Lower lobe of right lung (tissue), 2 donors: Measurements from ENCODE around the gene ASPDH. TPM values are rescaled to one million over a fixed set of nuclear protein-coding genes. Genes with fewer than 3 reads are reported as not detected.

Source experiments
- ATAC-seq, 2 donors: fragments of 200-7000 bp; cut with Tn5 transposase; one replicate each; pipeline ENCODE4 v1.9.1; 2020 to 2022; ENCODE audit warnings: mild to moderate bottlenecking in 2 of 2, moderate library complexity in 2 of 2
- DNase-seq: peaks from one replicate; pipeline ENCODE4 v3.0.0-alpha.2; 2020
- H3K27ac ChIP-seq: fragments of 200-600 bp; one replicate; pipeline ENCODE4 v1.8.0; 2022
- H3K27me3 ChIP-seq: fragments of 200-600 bp; one replicate; pipeline ENCODE4 v1.8.0; 2022; ENCODE audit warnings: low read depth
- H3K36me3 ChIP-seq: fragments of 200-600 bp; one replicate; pipeline ENCODE4 v1.8.0; 2022; ENCODE audit warnings: mild to moderate bottlenecking
- H3K4me1 ChIP-seq: fragments of 200-600 bp; one replicate; pipeline ENCODE4 v1.8.0; 2022
- H3K4me3 ChIP-seq: fragments of 200-600 bp; one replicate; pipeline ENCODE4 v1.8.0; 2022; ENCODE audit warnings: mild to moderate bottlenecking
- H3K9me3 ChIP-seq: fragments of 200-600 bp; one replicate; pipeline ENCODE4 v1.8.0; 2022
- intact Hi-C: fragments of 100-400 bp; cut with DNase I; formaldehyde crosslinking; loops from one replicate; pipeline ENCODE4 v1.11.0; 2022
- total RNA-seq: library from RNA; stranded (reverse); fragmentation: NEBNext Ultra II Directional; extraction: Animal tissue kit (Norgen Biotek cat#: 25700); gene quantifications from one replicate; pipeline ENCODE4 v1.2.1, GENCODE V29; 2021
- TF ChIP-seq, protein P1 (sequence below): fragments of 200-600 bp; IDR thresholded peaks from one replicate; pipeline ENCODE4 v1.8.0; 2022; ENCODE audit warnings: antibody characterized with exemption, mild to moderate bottlenecking
- donor health status: DM: no; HTN: yes; CAD: no; lungs with severe emphysema.

Gene ASPDH
- total RNA-seq, 1 donor from 2014 or later = not detected

DNA sequence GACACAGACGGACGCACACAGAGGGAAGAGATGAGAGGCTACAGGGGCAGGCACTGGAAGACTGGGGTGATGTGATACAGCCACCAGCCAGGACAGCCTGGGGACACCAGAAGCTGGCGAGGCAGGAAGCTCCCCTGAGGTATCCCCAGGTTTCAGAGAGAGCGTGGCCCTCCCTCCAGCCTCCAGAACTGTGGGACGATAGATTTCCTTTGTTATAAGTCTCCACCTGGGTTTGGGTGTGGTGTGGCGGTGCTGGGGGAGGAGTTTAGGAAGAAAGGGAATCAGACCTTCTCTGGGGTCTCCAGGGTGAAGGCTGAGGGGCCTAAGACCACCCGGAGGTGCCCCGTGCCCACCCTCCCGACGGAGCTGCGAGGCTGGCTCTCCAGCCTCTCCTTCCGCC lies 2.7 kb upstream of the ASPDH start:
- ATAC-seq (no peak), DNase-seq (peak; percentile 9)
- Histone ChIP-seq H3K27ac (no peak overlapping the region), H3K4me3 (no peak overlapping the region), H3K9me3 (no peaks in the 10 kb centered on the region), H3K36me3 (no peaks in the 10 kb centered on the region), H3K4me1 (no peaks in the 10 kb centered on the region), H3K27me3 (peaks cover 8% of the 10 kb centered on the region)
- TF ChIP-seq, protein P1, sequence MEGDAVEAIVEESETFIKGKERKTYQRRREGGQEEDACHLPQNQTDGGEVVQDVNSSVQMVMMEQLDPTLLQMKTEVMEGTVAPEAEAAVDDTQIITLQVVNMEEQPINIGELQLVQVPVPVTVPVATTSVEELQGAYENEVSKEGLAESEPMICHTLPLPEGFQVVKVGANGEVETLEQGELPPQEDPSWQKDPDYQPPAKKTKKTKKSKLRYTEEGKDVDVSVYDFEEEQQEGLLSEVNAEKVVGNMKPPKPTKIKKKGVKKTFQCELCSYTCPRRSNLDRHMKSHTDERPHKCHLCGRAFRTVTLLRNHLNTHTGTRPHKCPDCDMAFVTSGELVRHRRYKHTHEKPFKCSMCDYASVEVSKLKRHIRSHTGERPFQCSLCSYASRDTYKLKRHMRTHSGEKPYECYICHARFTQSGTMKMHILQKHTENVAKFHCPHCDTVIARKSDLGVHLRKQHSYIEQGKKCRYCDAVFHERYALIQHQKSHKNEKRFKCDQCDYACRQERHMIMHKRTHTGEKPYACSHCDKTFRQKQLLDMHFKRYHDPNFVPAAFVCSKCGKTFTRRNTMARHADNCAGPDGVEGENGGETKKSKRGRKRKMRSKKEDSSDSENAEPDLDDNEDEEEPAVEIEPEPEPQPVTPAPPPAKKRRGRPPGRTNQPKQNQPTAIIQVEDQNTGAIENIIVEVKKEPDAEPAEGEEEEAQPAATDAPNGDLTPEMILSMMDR = no peak
- intact Hi-C loops = no loop called here

- DNase-seq (peak; percentile 35), ATAC-seq (no peak)
- H3K9me3 ChIP-seq = no peaks in the 10 kb centered on the region
- H3K36me3 ChIP-seq = no peaks in the 10 kb centered on the region
- H3K4me3 ChIP-seq = no peak overlapping the region
- peaks cover 8% of the 10 kb centered on the region for H3K27me3 ChIP-seq
- no peak overlapping the region for H3K27ac ChIP-seq
- intact Hi-C loops = no loop called here
- TF ChIP-seq, protein P1 = no peak
- H3K4me1 ChIP-seq = peaks cover 5% of the 10 kb centered on the region
Measured at GRCh38 chr19:50515168-50515561, 1.5 kb upstream of the ASPDH start.

DNA sequence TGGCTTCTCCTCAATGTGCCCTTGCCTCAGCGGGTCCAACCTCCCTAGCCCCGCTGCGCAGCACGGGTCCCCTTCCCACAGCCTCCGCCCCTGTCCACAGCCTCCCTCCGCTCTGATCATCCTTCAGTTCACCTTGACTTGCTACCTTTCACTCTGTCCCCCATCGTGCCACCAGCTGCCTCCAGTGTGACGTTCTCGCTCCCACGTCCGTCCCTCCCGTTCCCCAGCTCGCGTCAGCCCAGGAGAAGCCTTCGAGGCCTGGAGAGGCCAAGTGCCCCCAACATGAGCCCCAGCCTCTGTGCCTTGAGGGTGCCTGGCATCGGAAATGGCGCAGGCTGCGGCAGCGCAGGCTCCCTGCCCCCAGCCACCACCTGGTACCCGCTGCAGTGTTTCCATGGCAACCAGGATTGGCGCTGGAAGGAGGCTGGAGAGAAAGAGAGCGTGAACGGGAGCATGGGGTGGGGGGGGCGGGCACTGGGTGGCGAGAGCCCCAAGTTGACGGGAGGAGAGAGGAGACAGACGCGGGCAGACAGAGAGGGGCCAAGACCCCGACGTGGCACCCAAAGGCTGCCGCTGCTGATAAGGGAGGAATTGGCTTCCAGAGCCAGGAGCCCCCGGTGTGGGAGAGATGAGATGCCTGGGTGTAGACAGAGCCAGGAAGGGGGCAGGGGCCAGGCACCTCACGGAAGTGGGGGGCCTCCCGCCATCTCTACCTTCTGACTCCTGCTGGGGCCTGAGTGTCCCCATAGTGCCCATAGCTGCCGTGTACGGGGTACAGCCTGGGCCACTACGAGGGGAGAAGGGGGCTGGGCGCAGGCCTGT lies 844 bp upstream of the ASPDH start:
- ATAC-seq (no peak), DNase-seq (peak; percentile 42)
- H3K9me3 ChIP-seq = no peaks in the 10 kb centered on the region
- intact Hi-C loops = no loop called here
- H3K36me3 ChIP-seq = no peaks in the 10 kb centered on the region
- TF ChIP-seq, protein P1 = no peak
- peaks cover 8% of the 10 kb centered on the region for H3K4me1 ChIP-seq
- no peak overlapping the region for H3K27ac ChIP-seq
- H3K27me3 ChIP-seq = peaks cover 8% of the 10 kb centered on the region
- H3K4me3 ChIP-seq = no peak overlapping the region

DNA sequence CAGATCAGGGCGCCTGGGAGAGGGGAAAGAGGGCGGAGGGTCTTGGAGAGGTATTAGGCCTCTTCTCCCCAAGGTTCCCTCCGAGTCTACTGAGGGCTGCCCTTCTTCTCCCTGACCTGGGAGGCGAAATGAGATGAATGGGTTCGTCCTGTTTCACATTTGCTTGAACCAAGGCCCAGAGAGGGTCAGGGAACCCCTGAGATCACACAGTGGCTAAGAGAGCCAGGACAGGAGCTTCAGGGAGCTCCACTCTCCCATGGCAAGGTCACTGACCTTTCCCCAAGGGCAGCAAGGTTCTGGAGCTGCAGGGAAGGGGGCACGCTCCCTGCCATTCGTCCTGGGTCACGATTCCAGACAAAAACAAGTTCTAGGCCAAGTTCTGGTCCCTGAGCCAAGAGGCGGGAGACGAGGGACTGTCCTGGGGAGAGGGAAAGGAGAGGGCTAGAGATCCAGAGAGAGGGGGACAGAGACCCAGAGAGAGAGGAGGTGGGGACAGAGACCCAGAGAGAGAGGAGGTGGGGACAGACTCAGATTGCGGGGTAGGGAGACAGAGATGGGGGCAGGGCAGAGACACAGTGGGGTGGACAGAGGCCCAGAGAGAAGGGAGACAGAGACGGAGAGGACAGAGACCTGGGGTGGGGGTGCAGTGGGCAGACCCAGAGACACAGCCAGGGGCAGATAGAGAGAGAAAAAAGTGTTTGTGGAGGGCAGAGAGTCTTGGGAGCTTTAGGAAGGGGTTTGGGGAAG lies 541 bp downstream of the ASPDH start:
- intact Hi-C loops = no loop called here
- Histone ChIP-seq H3K27ac (no peak overlapping the region), H3K4me1 (peaks cover 8% of the 10 kb centered on the region), H3K27me3 (peaks cover 8% of the 10 kb centered on the region), H3K4me3 (no peak overlapping the region), H3K36me3 (no peaks in the 10 kb centered on the region), H3K9me3 (no peaks in the 10 kb centered on the region)
- ATAC-seq (no peak), DNase-seq (peak; percentile 22)
- TF ChIP-seq, protein P1 = no peak

DNA sequence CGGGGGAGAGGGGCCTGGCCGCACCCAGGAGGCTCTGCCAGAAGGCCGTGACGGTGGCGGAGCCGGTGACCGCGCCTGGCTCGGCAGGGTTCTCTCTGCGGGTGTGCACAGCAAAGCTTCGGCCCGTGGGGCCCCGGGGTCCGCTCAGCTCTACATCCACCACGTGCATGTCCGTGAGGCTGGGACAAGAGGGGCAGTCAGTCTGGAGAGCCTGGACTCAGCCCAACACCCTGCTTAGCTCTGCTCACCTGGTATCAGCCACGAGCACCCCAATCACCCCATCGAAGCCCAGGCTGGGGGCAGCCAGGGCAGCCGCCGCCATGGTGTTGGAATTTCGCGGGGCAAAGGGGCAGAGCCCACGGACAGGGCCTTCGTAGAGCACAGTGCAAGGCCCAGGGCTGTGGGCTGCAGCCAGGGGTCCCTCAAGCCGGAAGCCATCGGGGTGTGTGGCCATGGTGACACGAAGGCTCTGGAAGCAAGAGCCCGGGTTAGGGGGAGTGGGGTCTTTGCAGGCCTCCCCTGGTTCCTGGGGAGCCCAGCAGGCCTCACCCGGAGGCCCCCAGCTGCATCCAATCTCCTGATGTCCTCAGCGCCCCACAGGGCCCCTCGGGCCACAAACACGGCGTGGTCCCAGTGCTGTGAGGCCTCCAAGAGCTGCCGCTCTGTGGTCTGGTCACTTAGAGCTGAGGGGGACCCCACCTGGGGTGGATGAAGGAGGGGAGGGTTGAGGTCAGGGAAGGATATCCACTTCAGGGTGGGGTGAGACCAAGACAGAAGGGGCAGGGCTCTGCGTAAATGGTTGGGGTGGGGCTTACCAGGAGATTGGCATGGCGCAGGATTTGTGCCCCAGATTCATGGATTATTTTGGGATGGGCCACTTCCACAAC lies 1.4 kb downstream of the ASPDH start:
- no peaks in the 10 kb centered on the region for H3K9me3 ChIP-seq
- peaks cover 8% of the 10 kb centered on the region for H3K4me1 ChIP-seq
- ATAC-seq = no peak
- intact Hi-C loops = no loop called here
- H3K27me3 ChIP-seq = peaks cover 8% of the 10 kb centered on the region
- H3K36me3 ChIP-seq = no peaks in the 10 kb centered on the region
- no peak overlapping the region for H3K4me3 ChIP-seq
- peak; percentile 57 for DNase-seq
- H3K27ac ChIP-seq = no peak overlapping the region
- TF ChIP-seq, protein P1 = no peak
